ENCODE data around the gene FCN3. TPM values are rescaled to one million over a fixed set of nuclear protein-coding genes. Genes with fewer than 3 reads are reported as not detected.

Gene FCN3
- total RNA-seq, 1 experiment from 2014 or later: not detected

DNA sequence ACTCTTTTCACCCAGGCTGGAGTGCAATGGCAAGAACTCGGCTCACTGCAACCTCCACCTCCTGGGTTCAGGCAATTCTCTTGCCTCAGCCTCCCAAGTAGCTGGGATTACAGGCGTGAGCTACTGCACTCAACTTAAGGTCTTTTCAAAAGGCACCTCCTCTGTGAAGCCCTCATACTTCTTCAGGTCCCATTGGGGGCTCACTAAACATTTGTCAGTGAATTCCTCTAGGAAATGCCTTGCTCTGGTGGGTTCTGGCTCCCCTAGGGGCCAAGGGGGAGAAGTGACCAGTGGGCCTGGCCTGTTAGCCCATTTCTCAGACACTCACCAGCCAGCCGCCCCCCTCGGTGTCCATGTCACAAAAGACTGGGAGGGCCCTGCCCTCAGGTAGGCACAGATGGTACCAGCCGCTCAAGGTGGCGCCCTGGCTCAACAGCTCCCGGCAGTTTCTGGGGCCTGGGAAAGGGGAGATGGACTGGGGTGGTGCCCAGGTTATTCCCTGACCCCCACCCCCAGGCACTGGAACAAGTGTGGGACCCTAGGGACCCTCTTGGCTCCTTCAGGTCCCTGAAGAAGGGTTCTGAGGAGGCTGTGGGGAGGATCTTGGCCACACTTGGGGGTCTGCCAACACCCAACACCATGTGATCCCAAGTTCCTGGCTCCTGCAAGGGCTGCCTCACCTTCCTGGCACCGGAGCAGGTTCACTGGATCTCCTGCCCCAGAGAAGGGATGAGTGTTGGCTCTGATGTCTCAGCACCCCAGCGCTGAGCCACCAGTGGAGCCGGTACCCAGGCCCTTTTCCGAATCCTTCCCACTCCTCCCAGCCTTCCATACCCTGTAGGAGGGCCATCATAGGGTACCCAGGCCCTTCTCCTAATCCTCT lies 1.6 kb downstream of the FCN3 start:
- intact Hi-C loops (cut with micrococcal nuclease): no loop called here
- H3K27ac Mint-ChIP-seq (ENCODE audit: low read depth, unreplicated experiment): no peak overlapping the region
- H3K4me1 Mint-ChIP-seq (ENCODE audit: insufficient read depth, unreplicated experiment): no peaks in the 10 kb centered on the region
- no peaks in the 10 kb centered on the region for H3K36me3 Mint-ChIP-seq (ENCODE audit: insufficient read depth, unreplicated experiment)
- H3K27me3 Mint-ChIP-seq (ENCODE audit: insufficient read depth, unreplicated experiment): no peaks in the 10 kb centered on the region
- no peak overlapping the region for H3K4me3 Mint-ChIP-seq (ENCODE audit: unreplicated experiment)
- H3K9me3 Mint-ChIP-seq (ENCODE audit: unreplicated experiment): no peaks in the 10 kb centered on the region
- CTCF ChIA-PET: interaction anchor here (0.5 to 1.3 kb wide), 6 partner anchors 14 to 1549 kb away, joined by 3 to 5 read pairs (median 3); no protein-coding TSS in a partner anchor
- BruUV-seq (replicated peaks): no TSS peak
- no peak for DNase-seq (ENCODE audit: unreplicated experiment)
- TF ChIP-seq, protein P1, sequence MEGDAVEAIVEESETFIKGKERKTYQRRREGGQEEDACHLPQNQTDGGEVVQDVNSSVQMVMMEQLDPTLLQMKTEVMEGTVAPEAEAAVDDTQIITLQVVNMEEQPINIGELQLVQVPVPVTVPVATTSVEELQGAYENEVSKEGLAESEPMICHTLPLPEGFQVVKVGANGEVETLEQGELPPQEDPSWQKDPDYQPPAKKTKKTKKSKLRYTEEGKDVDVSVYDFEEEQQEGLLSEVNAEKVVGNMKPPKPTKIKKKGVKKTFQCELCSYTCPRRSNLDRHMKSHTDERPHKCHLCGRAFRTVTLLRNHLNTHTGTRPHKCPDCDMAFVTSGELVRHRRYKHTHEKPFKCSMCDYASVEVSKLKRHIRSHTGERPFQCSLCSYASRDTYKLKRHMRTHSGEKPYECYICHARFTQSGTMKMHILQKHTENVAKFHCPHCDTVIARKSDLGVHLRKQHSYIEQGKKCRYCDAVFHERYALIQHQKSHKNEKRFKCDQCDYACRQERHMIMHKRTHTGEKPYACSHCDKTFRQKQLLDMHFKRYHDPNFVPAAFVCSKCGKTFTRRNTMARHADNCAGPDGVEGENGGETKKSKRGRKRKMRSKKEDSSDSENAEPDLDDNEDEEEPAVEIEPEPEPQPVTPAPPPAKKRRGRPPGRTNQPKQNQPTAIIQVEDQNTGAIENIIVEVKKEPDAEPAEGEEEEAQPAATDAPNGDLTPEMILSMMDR (IDR thresholded peaks at IDR 0.05; ENCODE audit: unreplicated experiment): peak; percentile 23
- POLR2A ChIA-PET: no interaction called here

DNA sequence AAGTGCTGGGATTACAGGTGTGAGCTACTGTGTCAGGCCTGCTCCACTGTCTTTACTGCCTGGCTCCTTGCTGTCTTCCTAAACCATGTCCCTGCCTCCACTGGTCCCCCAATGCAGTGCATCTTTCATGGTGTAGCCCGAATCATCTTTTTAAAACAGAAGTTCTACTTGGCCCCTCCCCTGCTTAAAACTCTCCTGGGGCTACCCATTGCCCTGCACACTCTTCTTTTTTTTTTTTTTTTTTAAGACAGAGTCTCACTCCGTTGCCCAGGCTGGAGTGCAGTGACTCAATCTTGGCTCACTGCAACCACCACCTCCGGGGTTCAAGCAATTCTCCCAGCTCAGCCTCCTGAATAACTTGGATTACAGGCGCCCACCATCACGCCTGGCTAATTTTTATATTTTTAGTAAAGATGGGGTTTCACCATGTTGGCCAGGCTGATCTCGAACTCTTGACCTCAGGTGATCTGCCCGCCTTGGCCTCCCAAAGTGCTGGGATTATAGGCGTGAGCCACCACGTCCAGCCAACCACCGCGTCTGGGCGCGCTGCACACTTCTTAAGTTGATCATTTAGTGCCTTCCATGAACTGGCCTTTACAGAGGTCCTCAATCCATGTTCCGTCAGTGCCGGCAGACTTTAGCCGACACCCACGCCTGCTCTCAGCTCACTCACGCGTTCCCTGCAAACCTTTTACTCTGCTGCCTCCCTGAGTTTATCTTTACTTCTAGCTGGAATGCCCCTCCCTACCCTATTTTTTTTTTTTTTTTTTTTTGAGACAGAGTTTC lies 2.4 kb downstream of the FCN3 start:
- ChIA-PET CTCF (interaction anchor here (0.5 to 1.5 kb wide), 8 partner anchors 15 to 1550 kb away, joined by 3 to 5 read pairs (median 3); partner anchors contain the start of gene SYTL1), POLR2A (interaction anchor here (0.7 kb wide), 1 partner anchor 45 kb away, joined by 3 read pairs; no protein-coding TSS in a partner anchor)
- Mint-ChIP-seq H3K27me3 (ENCODE audit: insufficient read depth, unreplicated experiment) (no peaks in the 10 kb centered on the region), H3K36me3 (ENCODE audit: insufficient read depth, unreplicated experiment) (no peaks in the 10 kb centered on the region), H3K4me1 (ENCODE audit: insufficient read depth, unreplicated experiment) (peaks cover 2% of the 10 kb centered on the region), H3K27ac (ENCODE audit: low read depth, unreplicated experiment) (no peak overlapping the region), H3K9me3 (ENCODE audit: unreplicated experiment) (no peaks in the 10 kb centered on the region), H3K4me3 (ENCODE audit: unreplicated experiment) (no peak overlapping the region)
- intact Hi-C loops (cut with micrococcal nuclease): no loop called here
- TF ChIP-seq, protein P1 (IDR thresholded peaks at IDR 0.05; ENCODE audit: unreplicated experiment): no peak
- BruUV-seq (replicated peaks): no TSS peak
- no peak for DNase-seq (ENCODE audit: unreplicated experiment)

DNA sequence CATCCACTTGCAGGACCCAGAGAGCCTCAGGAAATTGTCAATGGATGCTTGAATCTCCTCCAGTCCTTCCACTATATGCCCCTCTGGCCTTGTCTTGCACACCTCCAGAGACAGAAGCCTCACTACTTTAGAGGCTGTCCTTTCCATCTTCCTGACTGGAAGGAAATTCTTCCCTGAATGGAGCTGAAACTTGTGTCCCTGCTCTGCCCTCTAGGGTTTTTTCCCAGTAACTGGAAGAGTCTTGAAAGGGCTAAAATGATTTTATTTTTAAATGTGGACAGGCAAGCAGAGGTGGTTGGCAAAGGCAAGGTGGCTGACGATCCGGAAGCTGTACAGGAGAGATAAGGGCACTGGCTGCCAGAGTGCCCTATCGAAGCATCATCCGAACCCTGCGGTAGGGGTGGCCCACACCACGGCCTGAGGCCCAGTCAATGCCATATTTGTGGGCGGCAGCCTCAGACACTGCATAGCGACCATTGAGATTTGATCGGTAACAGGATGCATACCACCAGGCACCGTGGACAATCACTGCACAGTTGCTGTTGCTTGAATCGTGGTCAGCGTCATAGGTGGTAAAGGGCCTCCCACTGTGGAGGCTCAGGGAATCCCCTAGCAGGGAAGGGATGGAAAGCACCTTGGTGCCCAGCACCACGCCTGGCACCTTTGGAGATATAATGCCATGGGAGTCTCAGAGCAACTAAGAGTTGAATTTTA lies 5.6 kb downstream of the FCN3 start:
- no TSS peak for BruUV-seq (replicated peaks)
- Mint-ChIP-seq H3K27me3 (ENCODE audit: insufficient read depth, unreplicated experiment) (no peaks in the 10 kb centered on the region), H3K27ac (ENCODE audit: low read depth, unreplicated experiment) (peak overlapping the region; percentile 11), H3K4me3 (ENCODE audit: unreplicated experiment) (no peak overlapping the region), H3K9me3 (ENCODE audit: unreplicated experiment) (no peaks in the 10 kb centered on the region), H3K36me3 (ENCODE audit: insufficient read depth, unreplicated experiment) (peaks cover 7% of the 10 kb centered on the region), H3K4me1 (ENCODE audit: insufficient read depth, unreplicated experiment) (peaks cover 11% of the 10 kb centered on the region)
- DNase-seq (ENCODE audit: unreplicated experiment): peak; percentile 35
- TF ChIP-seq, protein P1 (IDR thresholded peaks at IDR 0.05; ENCODE audit: unreplicated experiment): peak; percentile 22
- CTCF ChIA-PET: interaction anchor here (0.5 to 4.8 kb wide), 6 partner anchors 12 to 269 kb away, joined by 3 to 27 read pairs (median 6); no protein-coding TSS in a partner anchor
- POLR2A ChIA-PET: interaction anchor here (0.7 to 1.7 kb wide), 2 partner anchors 27 to 36 kb away, joined by 4 to 11 read pairs; partner anchors contain the start of gene SYTL1
- intact Hi-C loops (cut with micrococcal nuclease): no loop called here
